ENCODE results near the gene C22orf23.
"Not testable (repeated sequence)": the region's sequence is repeated elsewhere in the genome, so short reads cannot be mapped to it uniquely, and the experiment has no call there.

The C22orf23 gene

DNA sequence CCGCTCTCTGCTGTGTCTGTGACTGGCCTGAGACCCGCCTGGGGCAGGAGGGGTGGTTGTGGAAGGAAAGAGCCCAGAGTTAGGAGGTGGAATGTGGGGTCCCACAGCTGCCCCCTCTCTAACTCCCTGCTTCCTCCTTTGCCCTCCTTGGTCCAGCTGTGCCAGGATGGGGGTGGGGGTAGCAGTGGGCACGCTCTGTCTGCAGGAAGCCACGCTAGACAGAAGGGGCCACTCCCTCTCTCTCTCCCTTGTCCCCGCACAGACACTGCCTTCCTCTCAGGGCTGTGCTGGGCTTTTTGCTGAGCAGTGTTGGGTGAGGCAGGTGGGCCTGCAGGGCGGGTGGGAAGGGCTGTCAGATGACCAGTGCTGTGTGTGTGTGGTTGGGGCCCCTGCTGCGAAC, 33.0 kb upstream of the C22orf23 start:
- no peaks in the 10 kb centered on the region for H3K36me3 Mint-ChIP-seq (ENCODE audit: low read depth)
- H3K27me3 Mint-ChIP-seq: no peaks in the 10 kb centered on the region
- no peak overlapping the region for H3K4me3 Mint-ChIP-seq
- no peak for DNase-seq
- H3K9me3 Mint-ChIP-seq: no peaks in the 10 kb centered on the region
- H3K4me1 Mint-ChIP-seq: no peaks in the 10 kb centered on the region
- no peak overlapping the region for H3K27ac Mint-ChIP-seq
- no peak for ATAC-seq

DNA sequence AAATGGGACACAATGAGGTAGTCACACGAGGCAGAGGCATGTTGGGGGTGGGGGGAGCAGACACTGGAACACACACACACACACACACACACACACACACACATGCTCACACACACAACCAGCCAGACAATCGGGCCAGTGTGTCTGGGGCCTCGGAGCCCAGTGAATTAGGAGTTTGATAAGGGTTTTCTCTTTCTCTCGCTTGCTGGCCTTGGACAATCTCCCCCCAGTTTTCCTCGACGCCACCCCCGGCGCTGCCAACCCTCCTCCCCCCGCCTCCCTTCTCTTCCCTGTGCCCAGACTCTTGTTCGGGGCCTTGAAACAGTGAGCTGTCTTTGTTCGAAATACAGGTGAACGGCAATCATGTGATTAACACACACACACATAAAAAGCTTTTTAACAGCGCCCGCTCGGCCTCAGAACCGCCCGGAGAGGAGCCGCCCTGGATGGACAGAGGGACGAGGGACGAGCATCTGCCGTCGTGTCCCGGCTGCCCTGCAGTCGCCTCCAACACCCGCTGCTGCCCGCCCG, 32.4 kb upstream of the C22orf23 start:
- Mint-ChIP-seq H3K27me3 (no peaks in the 10 kb centered on the region), H3K36me3 (ENCODE audit: low read depth) (no peaks in the 10 kb centered on the region), H3K4me1 (no peaks in the 10 kb centered on the region), H3K4me3 (no peak overlapping the region), H3K27ac (no peak overlapping the region), H3K9me3 (no peaks in the 10 kb centered on the region)
- DNase-seq (no peak), ATAC-seq (no peak)

DNA sequence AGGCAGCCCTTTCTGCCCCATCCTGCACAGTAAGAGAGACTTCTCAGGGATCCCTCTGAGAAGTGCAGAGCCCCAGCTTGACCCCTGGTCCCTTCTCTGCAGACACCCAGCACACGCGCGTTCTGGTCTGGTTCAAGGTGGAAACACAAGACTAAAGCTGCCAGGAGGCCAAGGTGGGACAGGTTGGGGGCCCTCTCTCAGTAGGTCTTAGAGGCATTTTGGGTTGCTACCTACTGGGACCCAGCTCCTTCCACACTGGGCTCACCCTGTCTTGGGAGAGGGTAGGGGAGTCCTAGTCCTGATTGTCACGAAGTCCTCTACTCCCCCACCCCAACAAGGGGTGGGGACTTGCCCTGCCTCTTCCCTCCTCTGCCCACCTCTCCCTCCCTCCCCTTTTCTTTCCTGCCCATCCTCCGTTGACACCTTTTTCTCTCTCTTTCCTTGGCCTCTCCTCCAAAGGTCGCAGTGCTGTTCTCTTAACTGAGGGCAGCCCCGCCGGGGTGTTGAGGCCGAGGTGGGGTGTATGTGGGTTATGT, 31.7 kb upstream of the C22orf23 start:
- H3K27ac Mint-ChIP-seq: no peak overlapping the region
- no peak overlapping the region for H3K4me3 Mint-ChIP-seq
- DNase-seq (no peak), ATAC-seq (no peak)
- no peaks in the 10 kb centered on the region for H3K27me3 Mint-ChIP-seq
- H3K4me1 Mint-ChIP-seq: no peaks in the 10 kb centered on the region
- no peaks in the 10 kb centered on the region for H3K36me3 Mint-ChIP-seq (ENCODE audit: low read depth)
- no peaks in the 10 kb centered on the region for H3K9me3 Mint-ChIP-seq

DNA sequence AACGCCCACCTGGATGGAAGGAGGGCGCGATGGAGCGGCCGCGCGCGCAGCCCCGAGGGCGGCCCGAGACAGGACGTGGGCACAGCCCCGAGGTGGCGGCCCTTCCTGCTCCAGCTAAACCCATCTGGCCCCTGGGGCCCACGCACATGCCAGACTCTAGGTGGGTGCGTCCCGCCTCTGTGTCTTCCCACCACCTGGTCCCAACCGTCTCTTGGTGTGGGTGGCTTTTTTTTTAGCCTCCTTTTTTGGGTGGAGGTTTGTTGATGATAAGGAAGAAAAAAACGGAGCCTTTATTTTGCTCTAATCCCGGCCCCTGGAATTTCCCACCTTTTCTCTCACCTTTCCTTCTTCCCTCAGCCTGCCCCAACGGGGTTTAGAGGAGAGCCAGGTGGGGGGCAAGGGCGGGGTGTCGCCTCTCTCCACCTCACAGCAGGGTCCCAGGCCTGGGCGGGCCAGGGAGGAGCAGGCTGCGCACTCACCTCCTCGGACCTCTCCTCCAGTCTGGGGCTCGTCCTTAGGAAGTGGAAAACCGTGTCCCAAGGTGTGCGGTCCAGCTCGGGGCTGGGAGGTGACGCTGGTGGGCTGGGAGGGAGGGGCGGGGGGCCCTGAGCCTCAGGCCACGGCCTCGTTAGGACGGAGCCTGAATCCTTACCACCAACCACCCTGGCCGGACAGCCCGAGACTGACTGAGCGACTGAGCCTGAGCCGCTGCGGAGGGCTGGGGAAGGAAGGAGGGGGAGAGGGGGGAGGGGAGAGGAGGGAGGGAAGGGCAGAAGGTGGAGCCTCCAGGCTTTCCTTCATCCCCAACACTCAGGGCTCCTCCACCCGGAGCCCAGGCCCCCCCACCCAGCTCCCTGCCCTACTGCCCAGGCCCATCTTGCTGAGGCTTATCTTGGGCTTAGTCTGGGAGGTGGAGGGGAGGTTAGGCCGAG, 30.7 kb upstream of the C22orf23 start, which contains the start of gene SOX10:
Gene SOX10, minus strand, starts transcription at position 696 of the 932 bp plus-strand sequence. CDS start 771 bp downstream, outside the sequence.
- no peak within 1 kb of the TSS for H3K4me3 Mint-ChIP-seq

DNA sequence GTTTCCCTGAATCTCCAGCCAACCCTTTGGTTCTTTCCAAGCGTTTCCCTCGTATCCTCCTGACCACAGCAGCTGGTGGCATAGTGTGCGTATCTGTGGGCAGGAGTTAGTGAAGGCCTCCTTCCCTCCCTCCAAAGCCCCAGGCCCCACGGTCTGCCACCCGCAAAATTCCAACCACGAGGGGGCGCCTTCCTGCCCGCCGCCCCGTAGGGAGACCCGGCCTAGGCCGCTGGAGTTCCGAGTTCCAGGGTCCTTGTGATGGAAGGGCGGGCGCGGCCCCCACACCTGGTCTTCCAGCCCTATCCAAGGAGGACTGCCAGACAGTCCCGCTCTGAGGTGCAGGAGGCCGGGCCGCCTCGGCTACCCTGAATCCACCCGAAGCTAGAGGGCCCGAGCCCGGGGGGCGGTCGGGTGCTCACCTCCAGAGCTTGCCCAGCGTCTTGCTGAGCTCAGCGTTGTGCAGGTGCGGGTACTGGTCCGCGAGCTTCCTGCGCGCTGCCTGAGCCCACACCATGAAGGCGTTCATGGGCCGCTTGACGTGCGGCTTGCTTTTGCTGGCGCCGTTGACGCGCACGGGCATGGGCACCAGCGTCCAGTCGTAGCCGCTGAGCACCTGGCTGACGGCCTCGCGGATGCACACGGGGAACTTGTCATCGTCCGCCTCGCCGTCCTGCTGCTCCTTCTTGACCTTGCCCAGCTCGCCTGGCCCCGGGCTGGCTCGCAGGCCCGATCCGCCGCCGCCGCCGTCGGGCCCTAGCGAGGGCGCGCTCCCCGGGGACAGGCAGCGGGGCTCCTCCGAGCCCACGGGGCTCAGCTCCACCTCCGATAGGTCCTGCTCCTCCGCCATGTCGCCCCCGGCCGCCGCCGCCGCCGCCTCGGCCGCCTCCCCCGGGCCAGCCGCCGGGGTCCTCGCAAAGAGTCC, 29.8 kb upstream of the C22orf23 start:
- DNase-seq: no peak
- ATAC-seq: no peak
- Mint-ChIP-seq H3K27ac (no peak overlapping the region), H3K27me3 (no peaks in the 10 kb centered on the region), H3K9me3 (no peaks in the 10 kb centered on the region), H3K4me3 (no peak overlapping the region), H3K4me1 (no peaks in the 10 kb centered on the region), H3K36me3 (ENCODE audit: low read depth) (no peaks in the 10 kb centered on the region)

More for the DNA sequence above, 30.7 kb upstream of the C22orf23 start, which contains the start of gene SOX10:
- DNase-seq: no peak
- H3K36me3 Mint-ChIP-seq (ENCODE audit: low read depth): no peaks in the 10 kb centered on the region
- H3K9me3 Mint-ChIP-seq: no peaks in the 10 kb centered on the region
- ATAC-seq: no peak
- no peak within 1 kb of the TSS for H3K27ac Mint-ChIP-seq
- no peaks in the 10 kb centered on the region for H3K27me3 Mint-ChIP-seq
- H3K4me1 Mint-ChIP-seq: no peaks in the 10 kb centered on the region

DNA sequence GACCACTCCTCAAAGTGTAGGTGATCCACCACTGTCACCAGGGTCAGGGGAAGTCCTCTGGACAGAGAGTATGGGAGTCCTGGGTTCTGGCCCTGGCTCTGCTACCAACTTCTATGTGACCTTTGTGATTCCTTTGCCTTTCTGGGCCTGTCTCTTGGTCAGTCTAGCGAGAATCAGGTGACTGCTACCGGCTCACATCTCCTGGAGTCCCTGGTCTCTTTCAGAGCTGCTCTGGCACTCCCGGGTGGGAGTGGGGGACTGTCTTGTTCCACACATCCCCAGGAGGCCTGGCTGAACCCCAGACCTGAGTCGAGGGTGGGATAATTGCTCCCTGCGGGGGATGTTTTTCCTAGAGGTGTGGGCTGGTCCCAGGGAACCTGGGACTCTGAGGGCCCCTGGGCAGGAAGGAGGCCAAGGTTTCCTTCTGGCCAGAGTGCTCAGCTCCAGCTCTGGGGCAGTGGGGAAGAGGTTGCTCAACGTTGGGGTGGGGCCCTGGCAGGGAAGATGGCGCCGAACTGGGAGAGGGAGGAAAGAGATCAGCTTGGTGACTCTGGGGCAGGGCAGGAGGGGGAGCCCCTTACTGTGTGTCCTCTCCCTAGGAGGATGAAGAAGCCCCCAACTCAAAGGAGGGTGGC, 28.9 kb upstream of the C22orf23 start:
- Mint-ChIP-seq H3K9me3 (no peaks in the 10 kb centered on the region), H3K27ac (no peak overlapping the region), H3K4me3 (no peak overlapping the region), H3K27me3 (no peaks in the 10 kb centered on the region), H3K36me3 (ENCODE audit: low read depth) (no peaks in the 10 kb centered on the region), H3K4me1 (no peaks in the 10 kb centered on the region)
- ATAC-seq (no peak), DNase-seq (no peak)

DNA sequence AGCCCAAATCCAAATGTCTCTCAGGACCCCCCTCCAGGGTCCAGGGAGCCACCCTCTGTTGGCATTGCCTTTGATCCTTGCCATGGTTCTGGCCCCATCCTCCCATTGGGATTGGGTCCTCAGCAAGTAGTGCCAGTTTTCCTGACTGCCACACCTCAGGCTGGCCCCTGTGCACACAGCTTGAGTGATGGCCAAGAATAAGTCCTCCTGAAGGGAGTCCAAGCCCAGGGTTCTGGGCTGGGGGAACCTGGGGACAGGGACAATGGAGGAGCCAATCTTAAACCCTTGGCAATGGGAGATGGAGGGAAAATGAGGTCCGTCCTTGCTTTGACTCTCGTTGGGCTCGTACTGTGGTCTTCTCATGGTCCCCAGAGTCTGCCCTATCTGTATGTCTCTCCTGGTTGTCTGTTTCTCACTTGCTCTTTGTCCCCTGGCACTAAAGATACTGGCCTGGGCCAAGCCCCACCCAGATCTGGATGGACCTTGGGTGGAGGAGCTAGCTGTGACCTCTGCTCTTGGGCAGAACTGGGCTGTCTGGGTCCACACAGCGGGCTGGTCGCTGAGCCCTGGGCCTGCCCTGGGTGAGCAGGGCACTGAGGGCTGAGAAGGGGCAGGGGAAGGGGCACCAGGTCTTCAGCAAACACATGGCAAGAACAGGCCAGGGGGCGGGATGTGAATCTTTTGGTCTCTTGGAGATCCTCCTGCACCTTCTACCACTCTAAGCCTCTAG, 28.0 kb upstream of the C22orf23 start:
- no peak for ATAC-seq

DNA sequence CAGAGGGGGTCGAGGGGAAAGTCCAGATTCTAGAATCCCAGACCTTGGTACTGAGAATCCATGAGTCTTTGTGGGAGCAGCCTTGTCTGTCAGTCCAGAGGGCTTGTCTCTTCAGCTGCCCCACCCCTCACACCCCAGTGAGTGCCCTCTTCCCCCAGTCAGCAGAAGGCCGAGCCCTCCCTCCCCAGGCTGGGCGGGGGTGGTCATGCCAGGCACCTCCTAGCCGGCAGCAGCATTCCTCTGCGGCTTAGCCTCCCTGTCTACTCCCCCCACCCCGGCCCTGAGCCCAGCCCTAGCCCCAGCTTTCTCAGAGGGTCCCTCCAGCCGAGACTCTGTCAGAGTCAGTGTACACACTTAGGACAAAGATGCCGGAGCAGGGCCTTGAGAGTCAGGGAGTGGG, 26.4 kb upstream of the C22orf23 start:
- Mint-ChIP-seq H3K27me3 (no peaks in the 10 kb centered on the region), H3K36me3 (ENCODE audit: low read depth) (no peaks in the 10 kb centered on the region), H3K4me3 (no peak overlapping the region), H3K27ac (no peak overlapping the region), H3K9me3 (no peaks in the 10 kb centered on the region), H3K4me1 (no peaks in the 10 kb centered on the region)
- DNase-seq (no peak), ATAC-seq (no peak)

More for the DNA sequence above, 28.0 kb upstream of the C22orf23 start:
- Mint-ChIP-seq H3K9me3 (no peaks in the 10 kb centered on the region), H3K27ac (no peak overlapping the region), H3K4me3 (no peak overlapping the region), H3K4me1 (no peaks in the 10 kb centered on the region), H3K36me3 (ENCODE audit: low read depth) (no peaks in the 10 kb centered on the region), H3K27me3 (no peaks in the 10 kb centered on the region)
- DNase-seq: no peak

DNA sequence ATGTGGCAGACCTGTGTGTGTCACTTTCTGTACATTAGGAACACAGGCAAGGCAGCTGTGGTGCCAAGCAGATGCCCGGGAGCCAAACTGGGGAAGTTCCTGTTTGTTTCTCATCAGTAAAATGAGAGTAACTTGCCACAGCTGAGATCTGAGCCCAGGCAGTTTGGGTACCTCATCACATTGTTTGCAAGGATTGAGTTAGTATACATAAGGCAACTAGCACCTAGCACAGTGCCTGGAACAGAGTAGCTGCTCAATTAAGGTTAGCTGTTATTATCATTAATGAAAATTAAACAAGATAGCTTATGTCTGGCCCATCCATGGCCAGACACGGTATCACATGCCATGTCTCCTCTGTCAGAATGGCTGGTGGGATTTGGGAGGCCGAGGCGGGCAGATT, 23.1 kb upstream of the C22orf23 start:
- DNase-seq (no peak), ATAC-seq (no peak)
- H3K9me3 Mint-ChIP-seq: no peaks in the 10 kb centered on the region
- H3K27me3 Mint-ChIP-seq: no peaks in the 10 kb centered on the region
- no peaks in the 10 kb centered on the region for H3K36me3 Mint-ChIP-seq (ENCODE audit: low read depth)
- H3K4me3 Mint-ChIP-seq: no peak overlapping the region
- no peaks in the 10 kb centered on the region for H3K4me1 Mint-ChIP-seq
- no peak overlapping the region for H3K27ac Mint-ChIP-seq

DNA sequence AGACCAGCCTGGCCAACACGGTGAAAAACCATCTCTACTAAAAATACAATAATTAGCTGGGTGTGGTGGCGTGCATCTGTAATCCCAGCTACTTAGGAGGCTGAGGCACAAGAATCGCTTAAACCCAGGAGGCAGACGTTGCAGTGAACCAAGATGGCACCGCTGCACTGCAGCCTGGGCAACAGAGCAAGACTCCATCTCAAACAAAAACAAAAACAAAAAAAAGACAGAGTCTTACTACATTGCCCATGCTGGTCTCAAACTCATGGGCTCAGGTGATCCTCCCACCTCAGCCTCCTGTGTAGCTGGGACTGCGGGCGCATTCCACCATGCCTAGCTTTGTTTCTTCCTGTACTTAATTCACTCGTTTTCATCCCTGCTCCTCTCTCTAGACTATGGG, 22.6 kb upstream of the C22orf23 start:
- not testable (repeated sequence) for H3K36me3 Mint-ChIP-seq (ENCODE audit: low read depth); H3K4me3 Mint-ChIP-seq; H3K4me1 Mint-ChIP-seq; DNase-seq; ATAC-seq; H3K27ac Mint-ChIP-seq; H3K9me3 Mint-ChIP-seq; H3K27me3 Mint-ChIP-seq

DNA sequence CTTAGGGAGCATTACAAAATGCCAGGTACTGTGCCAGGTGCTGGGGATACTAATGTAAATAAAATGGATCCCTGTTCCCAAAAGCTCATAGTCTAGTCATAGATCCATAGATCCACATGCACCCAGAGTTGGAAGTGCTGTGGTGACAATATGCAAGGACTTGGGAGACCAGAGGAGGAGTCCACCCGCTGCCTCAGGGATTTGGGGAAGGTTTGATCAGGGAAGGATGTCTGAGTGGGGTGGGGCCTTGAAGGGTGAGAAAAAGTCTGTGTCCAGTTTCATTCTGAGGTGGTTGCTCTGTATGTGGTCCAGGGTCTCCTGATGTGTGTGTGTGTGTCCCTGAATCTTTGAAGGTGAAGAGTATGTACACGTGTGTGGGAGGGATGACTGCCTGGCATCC, 21.8 kb upstream of the C22orf23 start:
- Mint-ChIP-seq H3K27me3 (no peaks in the 10 kb centered on the region), H3K27ac (no peak overlapping the region), H3K4me1 (no peaks in the 10 kb centered on the region), H3K36me3 (ENCODE audit: low read depth) (no peaks in the 10 kb centered on the region), H3K9me3 (no peaks in the 10 kb centered on the region), H3K4me3 (no peak overlapping the region)
- ATAC-seq: no peak
- DNase-seq: no peak

DNA sequence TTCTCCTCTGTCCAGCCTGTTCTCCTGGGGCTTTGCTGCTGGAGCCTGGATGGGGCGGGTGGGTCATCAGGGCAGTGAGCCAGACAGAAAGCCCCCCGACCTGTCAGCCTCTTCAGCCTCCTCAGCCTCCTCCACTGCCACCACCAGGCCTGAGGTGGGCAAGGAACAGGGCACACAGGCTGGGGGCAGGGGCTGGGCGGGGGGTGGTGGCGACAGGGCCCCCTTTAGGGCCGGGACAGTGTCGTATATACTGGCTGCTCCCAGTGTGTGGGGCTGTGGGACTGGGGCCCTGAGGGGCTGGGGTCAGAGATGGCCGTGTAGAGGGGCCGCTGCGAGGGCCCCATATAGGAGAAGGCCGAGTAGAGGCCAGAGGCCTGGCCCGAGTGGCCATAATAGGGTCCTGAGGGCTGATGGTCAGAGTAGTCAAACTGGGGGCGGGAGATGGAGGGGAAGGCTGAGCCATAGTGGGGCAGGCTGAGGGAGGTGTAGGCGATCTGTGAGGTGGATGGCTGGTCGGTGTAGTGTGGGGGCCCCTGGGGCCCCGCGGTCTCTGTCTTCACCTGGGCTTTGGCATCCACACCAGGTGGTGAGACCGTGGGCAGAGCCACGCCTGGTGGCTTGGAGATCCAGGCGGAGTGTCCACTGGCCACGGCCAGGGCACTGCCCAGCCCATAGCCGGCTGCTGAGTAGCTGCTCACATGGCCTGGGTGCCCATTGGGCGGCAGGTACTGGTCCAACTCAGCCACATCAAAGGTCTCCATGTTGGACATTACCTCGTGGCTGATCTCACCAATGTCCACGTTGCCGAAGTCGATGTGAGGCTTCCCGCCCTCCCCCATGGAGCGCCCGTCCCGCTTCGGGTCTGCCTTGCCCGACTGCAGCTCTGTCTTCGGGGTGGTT, 20.1 kb upstream of the C22orf23 start:
- H3K27ac Mint-ChIP-seq: no peak overlapping the region
- no peaks in the 10 kb centered on the region for H3K4me1 Mint-ChIP-seq
- ATAC-seq: no peak
- no peak overlapping the region for H3K4me3 Mint-ChIP-seq
- no peak for DNase-seq
- H3K9me3 Mint-ChIP-seq: no peaks in the 10 kb centered on the region
- H3K27me3 Mint-ChIP-seq: no peaks in the 10 kb centered on the region
- peaks cover 2% of the 10 kb centered on the region for H3K36me3 Mint-ChIP-seq (ENCODE audit: low read depth)

DNA sequence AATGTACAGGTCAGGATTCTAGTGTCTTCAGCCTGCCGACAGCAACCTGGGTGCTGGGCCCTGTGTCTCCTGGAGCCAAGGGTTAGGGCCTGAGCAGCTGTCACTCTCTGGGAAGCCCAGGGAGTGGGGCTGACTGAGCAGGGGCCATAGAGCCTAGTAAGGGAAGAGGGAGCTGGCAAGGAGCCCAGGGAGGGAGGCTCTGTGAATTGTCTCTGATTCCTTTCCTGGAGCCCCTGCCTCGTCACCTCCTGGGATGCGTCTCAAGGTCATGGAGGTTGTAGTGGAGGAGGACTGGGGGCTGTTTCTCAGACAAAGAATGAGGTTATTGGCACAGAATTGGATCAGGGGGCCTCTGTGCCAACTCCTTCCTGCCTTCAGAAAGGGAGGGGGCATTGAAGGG, 19.1 kb upstream of the C22orf23 start:
- no peak overlapping the region for H3K27ac Mint-ChIP-seq
- no peak overlapping the region for H3K4me3 Mint-ChIP-seq
- ATAC-seq (no peak), DNase-seq (no peak)
- peaks cover 8% of the 10 kb centered on the region for H3K36me3 Mint-ChIP-seq (ENCODE audit: low read depth)
- no peaks in the 10 kb centered on the region for H3K4me1 Mint-ChIP-seq
- H3K9me3 Mint-ChIP-seq: no peaks in the 10 kb centered on the region
- no peaks in the 10 kb centered on the region for H3K27me3 Mint-ChIP-seq
